ENCODE measurements around the gene FAM20A.

The FAM20A gene

DNA sequence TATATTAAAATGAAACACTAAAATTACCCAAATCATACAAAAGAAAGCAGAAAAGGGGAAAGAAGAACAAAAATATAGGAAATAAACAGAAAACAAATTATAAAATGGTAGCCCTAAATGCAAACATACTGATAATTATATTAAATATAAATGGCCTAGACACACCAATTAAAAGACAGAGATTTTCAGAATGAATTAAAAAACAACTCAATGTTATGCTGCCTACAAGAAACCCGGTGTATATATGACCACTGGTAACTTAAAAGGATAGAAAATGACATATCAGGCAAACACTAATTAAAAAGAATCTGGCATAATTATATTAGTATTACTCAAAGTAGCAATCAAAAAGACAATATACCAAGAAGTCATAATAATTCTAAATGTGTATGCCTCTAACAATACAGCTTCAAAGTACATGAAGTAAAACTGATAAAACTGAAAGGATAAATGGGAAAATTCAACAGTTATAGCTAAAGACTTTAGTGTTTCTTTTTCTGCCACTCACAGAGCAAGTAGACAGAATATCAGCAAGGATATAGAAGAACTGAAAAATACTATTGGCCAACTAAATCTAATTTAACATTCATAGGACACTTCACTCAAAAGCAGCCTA, 7.5 kb upstream of the FAM20A start:
- no peak for DNase-seq

- DNase-seq = no peak
Measured at GRCh38 chr17:68606451-68607307, 5.5 kb upstream of the FAM20A start.

DNA sequence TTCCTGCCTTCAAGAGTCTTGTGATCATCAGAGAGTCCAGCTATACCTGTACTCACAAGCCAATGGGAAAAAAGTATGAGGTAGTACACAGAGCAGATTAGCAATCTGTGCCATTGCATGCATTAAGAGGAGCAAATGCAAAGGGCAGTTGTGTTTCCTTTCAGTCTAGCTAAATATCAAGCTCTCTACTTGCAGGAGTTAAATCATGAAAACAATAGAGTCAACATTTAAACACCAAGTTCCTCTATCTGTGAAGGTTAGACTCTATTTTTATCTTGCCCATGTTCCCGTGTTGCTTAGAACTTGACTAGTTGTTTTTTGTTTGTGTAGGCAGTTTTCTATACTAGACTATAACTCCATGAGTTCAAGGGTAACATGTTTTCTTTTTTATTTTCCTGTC, 4.7 kb upstream of the FAM20A start:
- DNase-seq = no peak

- no peak for DNase-seq
Measured at GRCh38 chr17:68603656-68604055, 2.5 kb upstream of the FAM20A start.

DNA sequence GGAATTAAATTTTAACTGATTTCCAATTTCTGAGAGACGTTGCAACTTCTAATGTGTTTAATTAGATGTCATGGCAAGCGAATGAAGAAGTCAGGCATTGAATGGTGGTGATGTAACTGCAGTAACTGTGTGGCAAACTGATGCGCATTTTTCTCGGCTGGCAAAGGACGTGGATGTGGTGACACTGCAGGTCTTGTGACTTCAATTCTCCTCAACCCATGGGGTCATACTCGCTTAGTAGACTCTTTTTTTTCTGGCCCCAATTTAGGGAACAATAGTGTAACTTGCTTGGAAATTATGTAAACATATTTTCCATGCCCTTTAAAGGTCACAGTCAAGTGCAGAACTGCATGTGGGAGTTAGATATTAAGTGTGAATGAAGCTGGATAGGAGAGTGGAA, 1.9 kb upstream of the FAM20A start:
- no peak for DNase-seq

- no peak for DNase-seq
Measured at GRCh38 chr17:68602289-68602688, 1.1 kb upstream of the FAM20A start.

DNA sequence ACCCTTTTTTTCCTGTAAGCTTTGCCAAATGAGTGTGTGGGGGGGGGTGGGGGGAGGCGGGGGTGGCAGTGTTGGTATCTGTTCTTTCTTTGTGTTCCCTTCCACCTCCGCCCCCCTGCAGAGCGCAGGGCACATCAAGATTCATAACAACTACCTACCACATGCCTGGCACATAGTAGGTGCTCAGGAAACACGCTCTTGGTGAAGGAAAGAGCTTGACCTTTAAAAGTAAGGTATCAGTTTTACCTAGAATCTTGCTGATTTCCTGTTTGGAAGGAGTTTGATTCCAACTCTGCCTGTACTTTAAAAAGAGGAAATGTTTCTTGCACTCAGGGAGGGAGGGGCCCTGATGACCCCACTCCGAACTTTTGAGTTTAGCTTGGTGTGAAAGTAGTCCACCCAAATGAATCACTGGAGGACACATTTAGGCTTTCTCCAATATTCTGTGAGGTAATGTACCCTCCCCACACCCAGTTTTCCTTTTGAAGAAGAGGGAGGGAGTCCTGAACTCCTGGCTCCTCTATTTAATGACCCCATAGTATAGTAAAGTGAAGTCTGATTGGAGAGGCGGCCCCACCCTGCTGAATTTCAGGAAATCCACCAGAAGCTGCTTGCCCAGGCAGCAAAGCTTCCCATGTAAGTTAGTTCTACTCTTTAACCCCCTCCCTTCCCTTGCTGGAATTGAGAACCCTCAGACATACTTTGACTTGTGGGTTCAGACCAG, 560 bp upstream of the FAM20A start:
- no peak for DNase-seq

DNA sequence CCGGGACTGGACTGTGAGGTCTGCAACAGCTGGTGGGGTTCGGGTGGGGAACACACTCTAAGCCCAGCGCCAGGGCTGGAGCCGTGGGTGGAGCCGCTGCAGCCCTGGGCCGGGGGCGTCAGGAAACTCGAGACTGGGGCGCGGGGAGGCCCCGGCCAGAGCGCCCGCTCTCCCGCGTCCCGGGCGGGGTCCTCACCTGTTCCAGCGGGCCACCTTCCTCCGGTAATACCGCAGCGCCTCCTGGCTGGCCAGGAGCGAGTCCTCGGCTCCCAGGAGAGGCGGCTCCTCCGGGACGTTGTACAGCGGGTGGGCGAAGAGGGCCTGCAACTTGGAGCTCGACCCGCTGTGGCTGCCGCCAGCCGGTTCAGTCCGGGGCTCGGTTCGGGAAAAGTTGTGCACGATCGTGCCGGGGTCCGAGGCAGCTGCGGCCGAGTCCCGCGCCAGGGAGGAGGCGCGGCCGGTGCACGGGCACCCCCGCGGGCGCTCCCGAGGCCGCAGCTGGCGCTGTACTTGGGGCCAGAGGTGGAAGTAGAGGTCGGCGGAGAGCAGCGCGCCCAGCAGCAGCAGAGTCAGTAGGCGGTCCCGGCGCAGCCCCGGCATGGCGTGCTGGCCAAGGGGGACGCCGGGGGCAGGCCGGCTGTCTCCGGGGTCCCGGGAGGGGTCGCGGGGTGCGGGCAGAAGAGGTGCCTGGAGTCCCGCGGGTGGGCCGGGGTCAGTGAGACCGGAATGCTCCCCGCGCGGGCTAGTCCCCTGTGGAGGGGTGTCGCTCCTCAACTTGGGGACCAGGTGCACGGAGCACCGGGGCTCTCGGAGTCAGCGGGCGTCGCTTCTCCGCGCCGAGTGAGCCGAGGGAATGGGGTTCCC, 868 bp downstream of the FAM20A start:
- no peak for DNase-seq

GRCh38 chr17:68599552-68600066, 1.6 kb downstream of the FAM20A start:
- no peak for DNase-seq

DNA sequence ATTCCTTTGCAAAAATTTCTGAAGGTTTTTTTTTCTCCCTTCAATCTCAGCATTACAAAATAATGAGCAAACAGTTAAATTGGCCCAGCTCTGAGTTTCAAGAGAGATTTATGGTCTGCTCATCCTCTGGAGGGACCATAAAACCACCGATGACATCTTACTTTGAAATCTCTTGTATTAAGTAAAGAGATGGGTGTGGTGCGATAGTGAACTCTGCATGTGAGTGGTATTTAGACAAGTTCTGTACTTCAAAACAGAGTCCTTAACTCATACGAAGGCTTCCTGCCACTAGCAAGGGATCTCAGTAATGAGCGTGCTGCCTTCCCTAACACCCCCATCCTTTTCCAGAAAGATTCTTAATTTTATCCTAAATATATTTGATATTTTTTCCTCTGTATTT, 2.1 kb downstream of the FAM20A start:
- no peak for DNase-seq

- DNase-seq = no peak
Measured at GRCh38 chr17:68598545-68598961, 2.6 kb downstream of the FAM20A start.

DNA sequence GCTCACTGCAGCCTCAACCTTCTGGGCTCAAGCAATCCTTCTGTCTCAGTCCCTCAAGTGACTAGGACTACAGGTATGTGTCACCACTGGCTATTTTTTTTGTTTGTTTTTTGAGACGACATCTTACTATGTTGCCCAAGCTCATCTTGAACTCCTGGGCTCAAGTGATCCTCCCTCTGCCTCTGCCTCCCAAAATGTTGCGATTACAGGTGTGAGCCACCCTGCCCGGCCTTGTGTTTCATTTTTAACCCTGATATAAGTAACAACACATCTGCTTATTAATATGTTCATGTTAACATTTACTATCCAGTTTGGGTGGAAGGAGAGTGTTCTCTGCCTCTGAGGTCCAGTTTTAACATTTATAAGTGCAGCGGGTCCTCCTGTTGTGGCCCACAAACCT, 3.1 kb downstream of the FAM20A start:
- no peak for DNase-seq

DNA sequence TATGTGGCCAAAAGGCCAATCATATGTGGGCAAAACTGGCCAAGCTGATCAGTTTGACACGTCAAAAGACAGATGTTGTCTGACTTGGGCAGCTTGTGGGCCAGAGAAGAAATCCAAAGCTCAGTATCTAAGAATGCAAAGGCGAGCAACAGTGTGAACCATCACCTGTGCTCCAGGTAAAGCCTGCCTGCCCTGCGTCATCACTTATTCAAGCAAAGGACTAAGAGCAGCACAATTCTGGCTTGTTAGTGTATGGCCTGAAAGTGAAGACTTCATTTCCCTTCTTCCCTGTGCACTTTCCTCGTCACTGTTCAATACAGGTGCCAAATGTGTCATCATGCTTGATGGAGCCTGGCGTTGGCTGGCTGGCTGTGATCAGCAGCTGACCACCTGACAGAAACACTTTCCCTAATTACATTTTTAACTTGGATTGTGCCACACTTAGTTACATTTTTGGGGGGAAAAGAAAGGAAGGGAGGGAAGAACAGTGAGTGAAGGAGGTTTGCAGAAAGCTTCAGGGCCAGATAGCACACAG, 4.7 kb downstream of the FAM20A start:
- no peak for DNase-seq

GRCh38 chr17:68595986-68596385, 5.2 kb downstream of the FAM20A start:
- DNase-seq = no peak

GRCh38 chr17:68595496-68595895, 5.7 kb downstream of the FAM20A start:
- no peak for DNase-seq

DNA sequence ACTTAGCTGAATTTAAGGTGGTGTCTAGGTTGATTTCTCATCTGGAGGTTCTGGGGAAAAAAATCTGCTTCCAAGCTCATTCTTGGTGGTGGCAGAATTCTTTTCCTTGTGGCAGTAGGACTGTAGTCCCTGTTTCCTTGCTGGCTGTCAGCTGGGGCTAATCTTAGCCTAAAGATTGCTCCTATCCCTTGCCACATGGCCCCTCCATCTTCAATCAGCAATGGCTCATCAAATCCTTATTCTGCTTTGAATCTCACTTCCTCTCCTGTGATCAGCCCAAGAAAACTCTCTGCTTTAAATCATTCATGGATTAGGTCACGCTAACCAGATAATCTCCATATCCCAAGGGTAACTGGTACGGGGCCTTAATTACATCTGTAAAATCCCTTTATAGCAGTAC, 6.6 kb downstream of the FAM20A start:
- DNase-seq = no peak

DNA sequence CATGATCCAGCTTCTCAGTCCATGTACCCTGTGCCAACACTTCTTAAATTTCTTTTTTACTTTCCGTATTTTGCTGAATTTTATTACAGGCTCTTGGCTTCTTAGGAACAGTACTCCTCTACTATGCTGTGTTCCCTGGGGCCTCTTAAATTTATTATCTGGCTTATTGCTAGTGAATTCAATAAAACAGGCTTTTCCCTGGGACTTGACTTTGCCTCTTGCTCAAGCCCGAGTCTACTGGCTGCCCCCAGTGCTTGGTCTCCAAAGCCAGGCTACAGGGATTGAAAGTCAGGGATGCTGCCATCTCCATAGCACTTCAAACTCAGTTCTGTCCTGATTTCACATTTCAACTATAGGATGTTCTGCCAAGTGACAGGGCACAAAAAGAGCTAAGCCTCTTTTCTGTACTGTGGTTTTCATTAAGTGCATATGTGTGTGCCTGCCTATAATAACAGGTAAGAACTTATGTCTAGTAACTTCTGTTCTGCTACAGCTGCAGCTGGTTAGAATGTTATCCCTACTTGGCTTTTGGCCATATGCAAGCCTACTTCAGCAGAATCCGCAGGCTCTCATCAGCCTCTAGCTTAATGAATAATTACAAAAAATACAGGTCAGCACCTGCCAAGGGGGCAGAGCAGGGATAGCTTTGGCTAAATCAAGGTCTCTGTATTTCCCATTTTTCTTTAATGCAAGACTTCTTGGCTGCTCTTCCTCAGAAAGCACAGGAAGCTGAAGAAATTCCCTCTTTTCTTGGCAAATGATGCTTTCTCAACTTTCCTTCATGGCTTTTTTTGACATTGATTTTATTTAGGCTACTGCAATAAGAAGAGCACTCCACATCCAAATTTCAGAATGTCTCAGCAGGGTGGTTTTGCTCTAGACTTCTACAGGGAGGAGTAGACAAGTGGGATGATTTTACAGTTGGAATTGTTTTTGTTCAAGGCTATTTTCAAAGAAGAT, 8.2 kb downstream of the FAM20A start:
- DNase-seq = no peak

GRCh38 chr17:68592009-68592408, 9.2 kb downstream of the FAM20A start:
- no peak for DNase-seq

GRCh38 chr17:68591583-68591982, 9.6 kb downstream of the FAM20A start:
- DNase-seq = no peak

- no peak for DNase-seq
Measured at GRCh38 chr17:68589086-68589485, 12.1 kb downstream of the FAM20A start.

DNA sequence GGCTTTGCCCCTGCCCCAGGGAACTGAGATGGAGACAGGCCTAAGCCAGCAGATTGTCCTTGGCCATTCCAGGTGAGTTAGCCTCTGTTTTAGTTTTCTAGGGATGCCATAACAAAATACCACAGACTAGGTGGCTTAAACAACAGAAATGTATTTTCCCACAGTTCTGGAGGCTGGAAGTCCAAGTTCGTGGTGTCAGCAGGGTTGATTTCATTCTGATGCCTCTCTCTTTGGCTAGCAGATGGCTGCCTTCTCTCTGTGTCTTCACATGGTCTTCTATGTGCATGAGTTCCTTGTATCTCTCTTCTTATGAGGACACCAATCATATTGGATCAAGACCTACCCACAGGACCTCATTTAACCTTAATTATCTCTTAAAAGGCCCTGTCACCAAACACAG, 12.8 kb downstream of the FAM20A start:
- DNase-seq = no peak

All from GF-D8 (cell line).